Measurements from ENCODE around the gene BID.

Gene BID

GRCh38 chr22:17782158-17782557, 7.9 kb upstream of the BID start:
- no peaks in the 10 kb centered on the region for H3K9me3 Mint-ChIP-seq
- H3K36me3 Mint-ChIP-seq (ENCODE audit: low read depth), result peaks cover 9% of the 10 kb centered on the region
- no peaks in the 10 kb centered on the region for H3K27me3 Mint-ChIP-seq (ENCODE audit: low read depth)
- H3K27ac Mint-ChIP-seq, result no peak overlapping the region
- H3K4me3 Mint-ChIP-seq, result no peak overlapping the region
- H3K4me1 Mint-ChIP-seq (ENCODE audit: low read depth), result peaks cover 36% of the 10 kb centered on the region

- Mint-ChIP-seq H3K9me3 (no peaks in the 10 kb centered on the region), H3K4me3 (peak overlapping the region; percentile 16), H3K4me1 (ENCODE audit: low read depth) (peaks cover 39% of the 10 kb centered on the region), H3K27me3 (ENCODE audit: low read depth) (no peaks in the 10 kb centered on the region), H3K27ac (peak overlapping the region; percentile 64), H3K36me3 (ENCODE audit: low read depth) (peaks cover 9% of the 10 kb centered on the region)
Measured at GRCh38 chr22:17781319-17782031, 7.2 kb upstream of the BID start.

- peaks cover 44% of the 10 kb centered on the region for H3K4me1 Mint-ChIP-seq (ENCODE audit: low read depth)
- H3K9me3 Mint-ChIP-seq, result no peaks in the 10 kb centered on the region
- peak overlapping the region; percentile 16 for H3K4me3 Mint-ChIP-seq
- H3K27me3 Mint-ChIP-seq (ENCODE audit: low read depth), result no peaks in the 10 kb centered on the region
- H3K27ac Mint-ChIP-seq, result peak overlapping the region; percentile 64
- H3K36me3 Mint-ChIP-seq (ENCODE audit: low read depth), result peaks cover 9% of the 10 kb centered on the region
Measured at GRCh38 chr22:17780741-17781318, 6.6 kb upstream of the BID start.

GRCh38 chr22:17780116-17780740, 6.0 kb upstream of the BID start:
- H3K36me3 Mint-ChIP-seq (ENCODE audit: low read depth), result peaks cover 9% of the 10 kb centered on the region
- H3K9me3 Mint-ChIP-seq, result no peaks in the 10 kb centered on the region
- H3K27ac Mint-ChIP-seq, result no peak overlapping the region
- no peaks in the 10 kb centered on the region for H3K27me3 Mint-ChIP-seq (ENCODE audit: low read depth)
- no peak overlapping the region for H3K4me3 Mint-ChIP-seq
- H3K4me1 Mint-ChIP-seq (ENCODE audit: low read depth), result peaks cover 50% of the 10 kb centered on the region

GRCh38 chr22:17779286-17780115, 5.2 kb upstream of the BID start:
- peak overlapping the region; percentile 81 for H3K27ac Mint-ChIP-seq
- peaks cover 56% of the 10 kb centered on the region for H3K4me1 Mint-ChIP-seq (ENCODE audit: low read depth)
- H3K27me3 Mint-ChIP-seq (ENCODE audit: low read depth), result no peaks in the 10 kb centered on the region
- no peaks in the 10 kb centered on the region for H3K9me3 Mint-ChIP-seq
- H3K36me3 Mint-ChIP-seq (ENCODE audit: low read depth), result peaks cover 9% of the 10 kb centered on the region
- H3K4me3 Mint-ChIP-seq, result peak overlapping the region; percentile 67

- Mint-ChIP-seq H3K27me3 (ENCODE audit: low read depth) (no peaks in the 10 kb centered on the region), H3K4me1 (ENCODE audit: low read depth) (peaks cover 58% of the 10 kb centered on the region), H3K27ac (peak overlapping the region; percentile 81), H3K9me3 (no peaks in the 10 kb centered on the region), H3K36me3 (ENCODE audit: low read depth) (peaks cover 9% of the 10 kb centered on the region), H3K4me3 (peak overlapping the region; percentile 67)
Measured at GRCh38 chr22:17778412-17778976, 4.2 kb upstream of the BID start.

- Mint-ChIP-seq H3K4me3 (peak overlapping the region; percentile 86), H3K4me1 (ENCODE audit: low read depth) (peaks cover 66% of the 10 kb centered on the region), H3K36me3 (ENCODE audit: low read depth) (peaks cover 9% of the 10 kb centered on the region), H3K27ac (peak overlapping the region; percentile 95), H3K27me3 (ENCODE audit: low read depth) (peaks cover 4% of the 10 kb centered on the region), H3K9me3 (no peaks in the 10 kb centered on the region)
Measured at GRCh38 chr22:17777717-17778044, 3.4 kb upstream of the BID start.

- Mint-ChIP-seq H3K9me3 (no peaks in the 10 kb centered on the region), H3K27ac (peak overlapping the region; percentile 95), H3K36me3 (ENCODE audit: low read depth) (peaks cover 9% of the 10 kb centered on the region), H3K27me3 (ENCODE audit: low read depth) (peaks cover 7% of the 10 kb centered on the region), H3K4me1 (ENCODE audit: low read depth) (peaks cover 66% of the 10 kb centered on the region), H3K4me3 (peak overlapping the region; percentile 86)
Measured at GRCh38 chr22:17777005-17777716, 2.9 kb upstream of the BID start.

- Mint-ChIP-seq H3K4me1 (ENCODE audit: low read depth) (peaks cover 65% of the 10 kb centered on the region), H3K27me3 (ENCODE audit: low read depth) (peaks cover 7% of the 10 kb centered on the region), H3K4me3 (peak overlapping the region; percentile 68), H3K9me3 (no peaks in the 10 kb centered on the region), H3K36me3 (ENCODE audit: low read depth) (peaks cover 11% of the 10 kb centered on the region), H3K27ac (peak overlapping the region; percentile 85)
Measured at GRCh38 chr22:17775781-17776465, 1.7 kb upstream of the BID start.

GRCh38 chr22:17774926-17775685, 837 bp upstream of the BID start:
- Mint-ChIP-seq H3K4me1 (ENCODE audit: low read depth) (peaks cover 63% of the 10 kb centered on the region), H3K27me3 (ENCODE audit: low read depth) (peaks cover 9% of the 10 kb centered on the region), H3K36me3 (ENCODE audit: low read depth) (peaks cover 14% of the 10 kb centered on the region), H3K27ac (peak overlapping the region; percentile 77), H3K4me3 (peak overlapping the region; percentile 35), H3K9me3 (no peaks in the 10 kb centered on the region)

GRCh38 chr22:17773606-17774205, 563 bp downstream of the BID start:
- H3K4me1 Mint-ChIP-seq (ENCODE audit: low read depth), result peaks cover 51% of the 10 kb centered on the region
- peak overlapping the region; percentile 67 for H3K27ac Mint-ChIP-seq
- H3K27me3 Mint-ChIP-seq (ENCODE audit: low read depth), result peaks cover 15% of the 10 kb centered on the region
- no peaks in the 10 kb centered on the region for H3K9me3 Mint-ChIP-seq
- peaks cover 11% of the 10 kb centered on the region for H3K36me3 Mint-ChIP-seq (ENCODE audit: low read depth)
- H3K4me3 Mint-ChIP-seq, result peak overlapping the region; percentile 84

- peaks cover 51% of the 10 kb centered on the region for H3K4me1 Mint-ChIP-seq (ENCODE audit: low read depth)
- peak overlapping the region; percentile 84 for H3K4me3 Mint-ChIP-seq
- H3K27ac Mint-ChIP-seq, result peak overlapping the region; percentile 67
- H3K36me3 Mint-ChIP-seq (ENCODE audit: low read depth), result peaks cover 11% of the 10 kb centered on the region
- peaks cover 15% of the 10 kb centered on the region for H3K27me3 Mint-ChIP-seq (ENCODE audit: low read depth)
- H3K9me3 Mint-ChIP-seq, result no peaks in the 10 kb centered on the region
Measured at GRCh38 chr22:17772958-17773605, 1.2 kb downstream of the BID start.
